Measurements from ENCODE around the gene UCK2. TPM values are rescaled to one million over a fixed set of nuclear protein-coding genes. Genes with fewer than 3 reads are reported as not detected.

UCK2 gene
- total RNA-seq, 1 experiment from 2014 or later, result 88.4 TPM

- Histone ChIP-seq H3K9me3 (ENCODE audit: control insufficient read depth in 1 of 2, insufficient read depth in 1 of 2, low read depth in 1 of 2, low read length in 2 of 2) (no peaks in the 10 kb centered on the region), H3K4me2 (ENCODE audit: low read length) (no peak overlapping the region), H3K27ac (ENCODE audit: low read depth, low read length) (no peak overlapping the region), H4K20me1 (ENCODE audit: insufficient read depth) (peaks cover 29% of the 10 kb centered on the region; the same call in 1 of the 2 replicates), H3K36me3 (ENCODE audit: control insufficient read depth in 1 of 2, insufficient read depth in 2 of 2, low read length in 2 of 2) (no peaks in the 10 kb centered on the region), H3K4me1 (ENCODE audit: control insufficient read depth in 1 of 2, insufficient read depth in 2 of 2, low read length in 2 of 2) (peaks cover 0 to 16% of the 10 kb centered on the region in 2 experiments; a peak in 2 of 4 replicates), H3K27me3 (ENCODE audit: insufficient read depth, low read length) (no peaks in the 10 kb centered on the region), H3K9me2 (ENCODE audit: insufficient read depth) (no peaks in the 10 kb centered on the region), H2AFZ (ENCODE audit: low read depth, low read length, poor library complexity, severe bottlenecking) (no peak overlapping the region), H3K4me3 (replicated peaks in 1 of 2; ENCODE audit: low read depth in 1 of 2, low read length in 2 of 2) (no peak overlapping the region), H3K79me2 (ENCODE audit: insufficient read depth, low read length) (peaks cover 100% of the 10 kb centered on the region), H3K9ac (ENCODE audit: low read length) (no peak overlapping the region)
- ChIA-PET CTCF (interaction anchor here (2.1 kb wide), 1 partner anchor 13 kb away, joined by 9 read pairs; no protein-coding TSS in a partner anchor), RAD21 (ENCODE audit: low non-redundant PET in 1 of 2, low total read pairs in 2 of 2, uncharacterized antibody in 2 of 2, unreplicated experiment in 2 of 2) (no interaction called here), POLR2A (no interaction called here)
- TF ChIP-seq POLR2A (IDR thresholded peaks at IDR 0.05; ENCODE audit: borderline replicate concordance, extremely low read depth, insufficient read depth, insufficient read length) (no peak), POLR2AphosphoS5 (IDR thresholded peaks at IDR 0.05; ENCODE audit: low read depth, low read length) (no peak), MAX (IDR thresholded peaks at IDR 0.05) (no peak), EGR1 (IDR thresholded peaks at IDR 0.05; ENCODE audit: low read depth) (no peak), YY1 (IDR thresholded peaks at IDR 0.05; ENCODE audit: extremely low read depth, insufficient replicate concordance, low read depth, low read length) (no peak)
- BruUV-seq (replicated peaks), result no TSS peak
- DNase-seq (ENCODE audit: low read depth, low spot score), result no peak
- ATAC-seq, result no peak
- intact Hi-C loops (cut with micrococcal nuclease), result no loop called here
Measured at GRCh38 chr1:165884009-165884689, 56.7 kb downstream of the UCK2 start.

- Histone ChIP-seq H3K9me2 (ENCODE audit: insufficient read depth) (no peaks in the 10 kb centered on the region), H4K20me1 (ENCODE audit: insufficient read depth) (peaks cover 32% of the 10 kb centered on the region; the same call in 1 of the 2 replicates), H3K4me2 (ENCODE audit: low read length) (no peak overlapping the region), H3K79me2 (ENCODE audit: insufficient read depth, low read length) (peaks cover 100% of the 10 kb centered on the region), H3K9ac (ENCODE audit: low read length) (no peak overlapping the region), H3K4me3 (replicated peaks in 1 of 2; ENCODE audit: low read depth in 1 of 2, low read length in 2 of 2) (no peak overlapping the region), H3K27me3 (ENCODE audit: insufficient read depth, low read length) (no peaks in the 10 kb centered on the region), H3K4me1 (ENCODE audit: control insufficient read depth in 1 of 2, insufficient read depth in 2 of 2, low read length in 2 of 2) (peaks cover 0 to 16% of the 10 kb centered on the region in 2 experiments; a peak in 2 of 4 replicates), H3K27ac (ENCODE audit: low read depth, low read length) (no peak overlapping the region), H2AFZ (ENCODE audit: low read depth, low read length, poor library complexity, severe bottlenecking) (no peak overlapping the region), H3K36me3 (ENCODE audit: control insufficient read depth in 1 of 2, insufficient read depth in 2 of 2, low read length in 2 of 2) (no peaks in the 10 kb centered on the region), H3K9me3 (ENCODE audit: control insufficient read depth in 1 of 2, insufficient read depth in 1 of 2, low read depth in 1 of 2, low read length in 2 of 2) (no peaks in the 10 kb centered on the region)
- DNase-seq (ENCODE audit: low read depth, low spot score), result no peak
- BruUV-seq (replicated peaks), result no TSS peak
- TF ChIP-seq EZH2phosphoT487 (IDR thresholded peaks at IDR 0.05; ENCODE audit: borderline replicate concordance) (no peak), RAD21 (IDR thresholded peaks at IDR 0.05; ENCODE audit: low read depth) (no peak), EGR1 (IDR thresholded peaks at IDR 0.05; ENCODE audit: low read depth) (no peak), POLR2AphosphoS5 (IDR thresholded peaks at IDR 0.05; ENCODE audit: low read depth, low read length) (no peak), ATF3 (IDR thresholded peaks at IDR 0.05) (no peak), CEBPB (IDR thresholded peaks at IDR 0.05; ENCODE audit: low read depth) (no peak), YY1 (IDR thresholded peaks at IDR 0.05; ENCODE audit: extremely low read depth, insufficient replicate concordance, low read depth, low read length) (no peak), POLR2A (IDR thresholded peaks at IDR 0.05; ENCODE audit: borderline replicate concordance, extremely low read depth, insufficient read depth, insufficient read length) (no peak), SP1 (IDR thresholded peaks at IDR 0.05; ENCODE audit: low read depth) (no peak), ZFX (IDR thresholded peaks at IDR 0.05) (no peak)
- ChIA-PET POLR2A (no interaction called here), RAD21 (ENCODE audit: low non-redundant PET in 1 of 2, low total read pairs in 2 of 2, uncharacterized antibody in 2 of 2, unreplicated experiment in 2 of 2) (no interaction called here), CTCF (interaction anchor here (2.1 kb wide), 1 partner anchor 13 kb away, joined by 9 read pairs; no protein-coding TSS in a partner anchor)
- intact Hi-C loops (cut with micrococcal nuclease), result no loop called here
- ATAC-seq, result no peak
Measured at GRCh38 chr1:165884690-165885304, 57.4 kb downstream of the UCK2 start.

Data from HCT116 (cell line).